IMR-90 (cell line): Measurements from ENCODE around the gene CXCL8. TPM values are rescaled to one million over a fixed set of nuclear protein-coding genes. Genes with fewer than 3 reads are reported as not detected.

Experiments
- ATAC-seq: fragments of 200-7000 bp; cut with Tn5 transposase; 2 replicates; pipeline ENCODE4 v1.9.1; 2020; ENCODE audit warnings: low read depth, mild to moderate bottlenecking, moderate library complexity
- BruUV-seq: library from RNA; stranded (reverse); fragments of 400-500 nt; replicated peaks from 2 replicates; lab custom pipeline; 2021; lab: Mats Ljungman, UMichigan
- CTCF ChIA-PET: fragments of 300-600 bp; formaldehyde crosslinking; extraction: SDS; loops from one replicate; lab custom pipeline; 2021; ENCODE audit warnings: antibody characterized with exemption; lab: Yijun Ruan, JAX
- POLR2A ChIA-PET: fragments of 300-600 bp; sonication (Branson Sonifier 250); formaldehyde crosslinking; loops from one replicate; lab custom pipeline; 2022; ENCODE audit warnings: antibody characterized with exemption; ENCODE audit not compliant: unreplicated experiment; lab: Charles Lee
- DNase-seq: peaks from one replicate; pipeline ENCODE4 v3.0.0; 2013
- H2AFZ ChIP-seq: replicated peaks from 2 replicates; pipeline ENCODE3; 2013; ENCODE audit warnings: low read length, mild to moderate bottlenecking; ENCODE audit not compliant: poor library complexity
- H2AK5ac ChIP-seq: 2 replicates; pipeline ENCODE4 v1.6.1; 2013; ENCODE audit warnings: low read depth, low read length, inconsistent platforms
- H2AK9ac ChIP-seq: replicated peaks from 2 replicates; pipeline ENCODE3; 2013; ENCODE audit warnings: mild to moderate bottlenecking, low read depth, low read length, moderate library complexity; ENCODE audit not compliant: poor library complexity
- H2BK120ac ChIP-seq: 2 replicates; pipeline ENCODE4 v1.6.1; 2013; ENCODE audit warnings: low read depth, low read length, inconsistent platforms
- H2BK15ac ChIP-seq: 3 replicates; pipeline ENCODE4 v1.6.1; 2013; ENCODE audit warnings: low read depth, low read length, inconsistent platforms
- H2BK20ac ChIP-seq: 2 replicates; pipeline ENCODE4 v1.6.1; 2013; ENCODE audit warnings: low read depth, mild to moderate bottlenecking, inconsistent platforms, low read length, moderate library complexity
- H2BK5ac ChIP-seq: 2 replicates; pipeline ENCODE4 v1.6.1; 2013; ENCODE audit warnings: mild to moderate bottlenecking, low read depth, low read length, inconsistent platforms; ENCODE audit not compliant: poor library complexity, severe bottlenecking
- H3K14ac ChIP-seq: replicated peaks from 2 replicates; pipeline ENCODE4 v1.6.1; 2013; ENCODE audit warnings: low read depth, low read length, inconsistent platforms
- H3K18ac ChIP-seq: 2 replicates; pipeline ENCODE4 v1.6.1; 2013; ENCODE audit warnings: low read depth, low read length, control low read depth
- H3K23ac ChIP-seq: 2 replicates; pipeline ENCODE4 v1.6.1; 2013; ENCODE audit warnings: low read depth, low read length, inconsistent platforms
- H3K27ac ChIP-seq: 2 replicates; pipeline ENCODE4 v1.5.1; 2013; ENCODE audit warnings: mild to moderate bottlenecking, control low read depth, low read length; ENCODE audit not compliant: insufficient read depth
- H3K27me3 ChIP-seq: 2 replicates; pipeline ENCODE4 v1.6.1; 2013; ENCODE audit warnings: low read length; ENCODE audit not compliant: control insufficient read depth, insufficient read depth
- H3K36me3 ChIP-seq: 2 replicates; pipeline ENCODE4 v1.6.1; 2013; ENCODE audit warnings: low read length, mixed read lengths; ENCODE audit not compliant: control insufficient read depth, insufficient read depth
- H3K4ac ChIP-seq: 2 replicates; pipeline ENCODE4 v1.6.1; 2013; ENCODE audit warnings: low read depth, low read length, inconsistent platforms
- H3K4me1 ChIP-seq: 2 replicates; pipeline ENCODE4 v1.6.1; 2013; ENCODE audit warnings: low read length, mixed read lengths; ENCODE audit not compliant: control insufficient read depth, insufficient read depth
- H3K4me2 ChIP-seq: 2 replicates; pipeline ENCODE4 v1.6.1; 2013; ENCODE audit warnings: low read depth, mild to moderate bottlenecking, control low read depth, low read length, moderate library complexity
- H3K4me3 ChIP-seq: 2 replicates; pipeline ENCODE4 v1.5.1; 2013; ENCODE audit warnings: low read depth, mild to moderate bottlenecking, control low read depth, low read length, moderate library complexity; ENCODE audit not compliant: insufficient read depth
- H3K56ac ChIP-seq: 2 replicates; pipeline ENCODE4 v1.6.1; 2013; ENCODE audit warnings: low read length, inconsistent platforms; ENCODE audit not compliant: insufficient read depth; ENCODE audit errors: extremely low read depth
- H3K79me1 ChIP-seq, 2 experiments: 2 replicates each; pipeline ENCODE4 v1.6.1; 2013; ENCODE audit warnings: low read length in 2 of 2, inconsistent platforms in 1 of 2, low read depth in 1 of 2
- H3K9ac ChIP-seq: 2 replicates; pipeline ENCODE4 v1.6.1; 2013; ENCODE audit warnings: low read depth, low read length, control low read depth
- H3K9me1 ChIP-seq: 2 replicates; pipeline ENCODE4 v1.6.1; 2013; ENCODE audit warnings: low read length, inconsistent platforms; ENCODE audit not compliant: insufficient read depth
- H3K9me3 ChIP-seq: 2 replicates; pipeline ENCODE4 v1.6.1; 2013; ENCODE audit warnings: low read length; ENCODE audit not compliant: control insufficient read depth, insufficient read depth
- H4K20me1 ChIP-seq: 2 replicates; pipeline ENCODE4 v1.6.1; 2013; ENCODE audit warnings: low read length, inconsistent platforms; ENCODE audit not compliant: insufficient read depth
- H4K5ac ChIP-seq: 2 replicates; pipeline ENCODE4 v1.6.1; 2013; ENCODE audit warnings: mild to moderate bottlenecking, low read depth, low read length, control low read depth
- H4K8ac ChIP-seq, 2 experiments: 2 replicates each; pipeline ENCODE4 v1.6.1; 2013; ENCODE audit warnings: low read depth in 2 of 2, low read length in 2 of 2, control low read depth in 1 of 2, inconsistent platforms in 1 of 2
- H4K91ac ChIP-seq: 2 replicates; pipeline ENCODE4 v1.6.1; 2013; ENCODE audit warnings: low read depth, low read length, inconsistent platforms; ENCODE audit not compliant: insufficient read depth
- BHLHE40 ChIP-seq: fragments of 150-350 bp; IDR thresholded peaks from 2 replicates; pipeline ENCODE4 v1.6.1; 2016; ENCODE audit warnings: mild to moderate bottlenecking, low read depth, low read length
- FOS ChIP-seq: fragments of 150-350 bp; IDR thresholded peaks from 2 replicates; pipeline ENCODE4 v1.6.1; 2016; ENCODE audit warnings: low read depth, low read length
- MAFK ChIP-seq: IDR thresholded peaks from 2 replicates; pipeline ENCODE4 v1.6.1; 2012; ENCODE audit warnings: low read depth, low read length, improper control_type of control experiment
- MAZ ChIP-seq: IDR thresholded peaks from 2 replicates; pipeline ENCODE4 v1.6.1; 2012; ENCODE audit warnings: low read depth, mild to moderate bottlenecking, low read length, improper control_type of control experiment, moderate library complexity, borderline replicate concordance
- WGBS, 2 experiments: methylation state at CpG; one replicate each; pipeline versions ENCODE4 v1.1.5 to v1.1.7; 2013; ENCODE audit warnings: missing lambda C conversion rate in 2 of 2; ENCODE audit not compliant: insufficient read length in 1 of 2; ENCODE audit errors: extremely low coverage in 2 of 2; 5-methylcytosine and 5-hydroxymethylcytosine counted together
- dilution Hi-C: fragments of 300-500 bp; cut with HindIII; formaldehyde crosslinking; loops from one replicate; pipeline ENCODE4 v1.14.3; 2018; ENCODE audit warnings: low sequenced_read_pairs; ENCODE audit not compliant: unreplicated experiment
- in situ Hi-C: fragments of 300-500 bp; cut with MboI; formaldehyde crosslinking; loops from 3 replicates; pipeline ENCODE4 v1.14.3; 2019; ENCODE audit warnings: low sequenced_read_pairs, inconsistent platforms, mixed read lengths
- intact Hi-C: fragments of 100-400 bp; cut with micrococcal nuclease; formaldehyde crosslinking; loops from 2 replicates; pipeline ENCODE4 v1.10.0; 2022
- polyA plus RNA-seq, 3 experiments: library from polyadenylated mRNA; depleted of rRNA; stranded (reverse); fragments of >200 nt; gene quantifications; 2 replicates each; pipeline ENCODE4 v1.2.3, GENCODE V29; 2012; ENCODE audit warnings: low replicate concordance in 1 of 3
- total RNA-seq: library from RNA; depleted of rRNA; stranded (reverse); fragments of >200 nt; gene quantifications from 2 replicates; pipeline ENCODE4 v1.2.3, GENCODE V29; 2012

The CXCL8 gene
- total and polyA plus RNA-seq, 2 of the 4 experiments (the other 2 are of a cell fraction): 2.2 to 2.7 TPM

DNA sequence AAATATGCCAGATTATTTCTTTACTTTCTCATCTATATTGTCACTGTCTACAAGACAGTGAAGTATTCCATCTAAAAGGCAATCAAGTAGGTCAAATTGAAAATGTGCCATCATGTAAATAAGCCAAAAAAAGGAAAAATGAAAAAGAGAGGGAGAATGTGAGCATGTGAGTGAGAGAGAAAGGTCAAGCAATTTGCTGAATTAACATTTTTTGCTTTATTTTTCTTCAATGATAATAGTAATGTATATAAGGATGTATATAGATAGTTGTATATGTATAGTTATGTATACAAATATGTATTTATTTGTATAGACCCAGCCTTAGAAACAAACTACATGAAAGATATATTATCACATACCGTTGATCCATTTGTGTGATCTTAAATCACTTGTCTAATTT lies 11.5 kb downstream of the CXCL8 start:
- no peak overlapping the region for H3K4me2 ChIP-seq
- H3K14ac ChIP-seq: no peak overlapping the region
- H3K23ac ChIP-seq: no peak overlapping the region
- H3K9me3 ChIP-seq: no peaks in the 10 kb centered on the region
- ChIA-PET CTCF (no interaction called here), POLR2A (no interaction called here)
- ATAC-seq: no peak
- BruUV-seq: no TSS peak
- H3K27ac ChIP-seq: no peak overlapping the region
- in situ Hi-C loops: no loop called here
- H3K79me1 ChIP-seq: no peaks in the 10 kb centered on the region
- no peaks in the 10 kb centered on the region; the same call in 1 of the 2 replicates for H3K27me3 ChIP-seq
- peak; percentile 61 for TF ChIP-seq MAFK
- TF ChIP-seq MAZ: no peak
- no peak for TF ChIP-seq BHLHE40
- TF ChIP-seq FOS: no peak
- H2AFZ ChIP-seq: no peak overlapping the region
- no peak overlapping the region for H2BK5ac ChIP-seq
- no peak overlapping the region for H3K9ac ChIP-seq
- intact Hi-C loops: no loop called here
- no peak overlapping the region for H2BK20ac ChIP-seq
- no peak overlapping the region for H2AK9ac ChIP-seq
- DNase-seq: no peak
- dilution Hi-C loops: no loop called here
- 0 out of 2 replicates have a peak, but pooled peaks cover 4% of the 10 kb centered on the region for H3K9me1 ChIP-seq
- H4K8ac ChIP-seq: no peak overlapping the region
- H4K91ac ChIP-seq: no peak overlapping the region
- H2BK15ac ChIP-seq: no peak overlapping the region
- no peaks in the 10 kb centered on the region for H3K36me3 ChIP-seq
- no peak overlapping the region for H3K4me3 ChIP-seq
- no peak overlapping the region for H3K56ac ChIP-seq
- no peak overlapping the region for H4K5ac ChIP-seq
- no peaks in the 10 kb centered on the region for H4K20me1 ChIP-seq
- H3K4me1 ChIP-seq: no peaks in the 10 kb centered on the region
- no CpG with 5 or more reads among the region's 1 CpG for WGBS, 2 experiments
- no peak overlapping the region for H3K18ac ChIP-seq
- H2AK5ac ChIP-seq: no peak overlapping the region
- H2BK120ac ChIP-seq: no peak overlapping the region
- H3K4ac ChIP-seq: no peak overlapping the region
